HPDE6-E6E7 (cell line): ENCODE results near the gene CCDC82.
"Not testable (repeated sequence)": the region's sequence is repeated elsewhere in the genome, so short reads cannot be mapped to it uniquely, and the experiment has no call there.

Experiments
- DNase-seq: peaks from one replicate; pipeline ENCODE4 v3.0.0; 2011; ENCODE audit warnings: missing footprints; ENCODE audit errors: extremely low spot score

Gene CCDC82

GRCh38 chr11:96389720-96390487 is at the start of gene CCDC82, which contains the start of gene JRKL:
Gene CCDC82 (minus strand): TSS chr11:96389912. CDS start chr11:96384747, 5,165 bp downstream.
Gene JRKL (plus strand): TSS chr11:96390013. CDS start chr11:96390650, 637 bp downstream.
- DNase-seq, result peak; percentile 90

- DNase-seq, result not testable (repeated sequence)
These were observed 42.9 kb upstream of the CCDC82 start for GRCh38 chr11:96432654-96433053.

- DNase-seq, result no peak
These were observed 41.0 kb upstream of the CCDC82 start for GRCh38 chr11:96430668-96431067.

GRCh38 chr11:96424693-96425092 is 35.0 kb upstream of the CCDC82 start:
- no peak for DNase-seq

- DNase-seq, result no peak
These were observed 23.7 kb upstream of the CCDC82 start for GRCh38 chr11:96413408-96413807.

GRCh38 chr11:96412761-96413381 is 23.2 kb upstream of the CCDC82 start:
- no peak for DNase-seq

- DNase-seq, result not testable (repeated sequence)
These were observed 21.7 kb upstream of the CCDC82 start for GRCh38 chr11:96411412-96411811.

GRCh38 chr11:96400697-96401096 is 11.0 kb upstream of the CCDC82 start:
- no peak for DNase-seq

- DNase-seq, result no peak
These were observed 8.2 kb upstream of the CCDC82 start for GRCh38 chr11:96397863-96398262.

GRCh38 chr11:96396637-96397036 is 6.9 kb upstream of the CCDC82 start:
- no peak for DNase-seq

- DNase-seq, result no peak
These were observed 5.1 kb upstream of the CCDC82 start for GRCh38 chr11:96394773-96395172.

- DNase-seq, result peak; percentile 11
These were observed 4.1 kb upstream of the CCDC82 start for GRCh38 chr11:96393753-96394348.

GRCh38 chr11:96391698-96392307 is 2.1 kb upstream of the CCDC82 start:
- DNase-seq, result no peak

- DNase-seq, result no peak
These were observed 728 bp upstream of the CCDC82 start for GRCh38 chr11:96390488-96390792.

- peak; percentile 22 for DNase-seq
These were observed 607 bp downstream of the CCDC82 start for GRCh38 chr11:96388891-96389719.

GRCh38 chr11:96385187-96385586 is 4.5 kb downstream of the CCDC82 start:
- DNase-seq, result no peak

- no peak for DNase-seq
These were observed 5.6 kb downstream of the CCDC82 start for GRCh38 chr11:96384156-96384555.

GRCh38 chr11:96376796-96377195 is 12.9 kb downstream of the CCDC82 start:
- DNase-seq, result no peak

GRCh38 chr11:96373826-96374225 is 15.9 kb downstream of the CCDC82 start:
- DNase-seq, result no peak

- DNase-seq, result no peak
These were observed 22.4 kb downstream of the CCDC82 start for GRCh38 chr11:96367342-96367741.

- DNase-seq, result no peak
These were observed 23.7 kb downstream of the CCDC82 start for GRCh38 chr11:96366024-96366423.

GRCh38 chr11:96365493-96365892 is 24.2 kb downstream of the CCDC82 start:
- no peak for DNase-seq
